ENCODE data around the gene PPIP5K1.
"Not testable (repeated sequence)": the region's sequence is repeated elsewhere in the genome, so short reads cannot be mapped to it uniquely, and the experiment has no call there.

- not testable (repeated sequence) for TF ChIP-seq POLR2A (IDR thresholded peaks at IDR 0.05)
- TF ChIP-seq, protein P1, sequence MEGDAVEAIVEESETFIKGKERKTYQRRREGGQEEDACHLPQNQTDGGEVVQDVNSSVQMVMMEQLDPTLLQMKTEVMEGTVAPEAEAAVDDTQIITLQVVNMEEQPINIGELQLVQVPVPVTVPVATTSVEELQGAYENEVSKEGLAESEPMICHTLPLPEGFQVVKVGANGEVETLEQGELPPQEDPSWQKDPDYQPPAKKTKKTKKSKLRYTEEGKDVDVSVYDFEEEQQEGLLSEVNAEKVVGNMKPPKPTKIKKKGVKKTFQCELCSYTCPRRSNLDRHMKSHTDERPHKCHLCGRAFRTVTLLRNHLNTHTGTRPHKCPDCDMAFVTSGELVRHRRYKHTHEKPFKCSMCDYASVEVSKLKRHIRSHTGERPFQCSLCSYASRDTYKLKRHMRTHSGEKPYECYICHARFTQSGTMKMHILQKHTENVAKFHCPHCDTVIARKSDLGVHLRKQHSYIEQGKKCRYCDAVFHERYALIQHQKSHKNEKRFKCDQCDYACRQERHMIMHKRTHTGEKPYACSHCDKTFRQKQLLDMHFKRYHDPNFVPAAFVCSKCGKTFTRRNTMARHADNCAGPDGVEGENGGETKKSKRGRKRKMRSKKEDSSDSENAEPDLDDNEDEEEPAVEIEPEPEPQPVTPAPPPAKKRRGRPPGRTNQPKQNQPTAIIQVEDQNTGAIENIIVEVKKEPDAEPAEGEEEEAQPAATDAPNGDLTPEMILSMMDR (IDR thresholded peaks at IDR 0.05): not testable (repeated sequence)
Observed at GRCh38 chr15:43532826-43533225, 57.2 kb downstream of the PPIP5K1 start.
